ENCODE results near the gene ABHD17C.

DNA sequence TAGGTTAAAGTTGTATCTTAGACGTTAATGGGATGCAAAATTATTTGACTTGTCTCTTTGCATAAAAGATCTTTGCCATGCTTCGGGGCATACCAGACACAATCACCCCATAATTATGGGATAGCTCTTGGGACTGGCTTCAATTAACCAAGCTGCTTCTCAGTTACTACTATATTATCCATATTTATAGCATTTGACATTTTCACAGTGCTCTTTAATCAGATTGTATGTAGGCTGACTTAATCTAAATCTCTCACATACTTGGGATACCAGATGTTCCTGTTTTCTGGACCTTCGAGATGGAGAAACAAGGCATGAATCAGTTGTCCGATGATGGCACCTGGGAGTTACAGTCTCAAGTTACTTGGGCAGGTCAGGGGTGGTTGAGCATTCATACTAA is 27.2 kb upstream of the ABHD17C start:
- TF ChIP-seq, protein P1, sequence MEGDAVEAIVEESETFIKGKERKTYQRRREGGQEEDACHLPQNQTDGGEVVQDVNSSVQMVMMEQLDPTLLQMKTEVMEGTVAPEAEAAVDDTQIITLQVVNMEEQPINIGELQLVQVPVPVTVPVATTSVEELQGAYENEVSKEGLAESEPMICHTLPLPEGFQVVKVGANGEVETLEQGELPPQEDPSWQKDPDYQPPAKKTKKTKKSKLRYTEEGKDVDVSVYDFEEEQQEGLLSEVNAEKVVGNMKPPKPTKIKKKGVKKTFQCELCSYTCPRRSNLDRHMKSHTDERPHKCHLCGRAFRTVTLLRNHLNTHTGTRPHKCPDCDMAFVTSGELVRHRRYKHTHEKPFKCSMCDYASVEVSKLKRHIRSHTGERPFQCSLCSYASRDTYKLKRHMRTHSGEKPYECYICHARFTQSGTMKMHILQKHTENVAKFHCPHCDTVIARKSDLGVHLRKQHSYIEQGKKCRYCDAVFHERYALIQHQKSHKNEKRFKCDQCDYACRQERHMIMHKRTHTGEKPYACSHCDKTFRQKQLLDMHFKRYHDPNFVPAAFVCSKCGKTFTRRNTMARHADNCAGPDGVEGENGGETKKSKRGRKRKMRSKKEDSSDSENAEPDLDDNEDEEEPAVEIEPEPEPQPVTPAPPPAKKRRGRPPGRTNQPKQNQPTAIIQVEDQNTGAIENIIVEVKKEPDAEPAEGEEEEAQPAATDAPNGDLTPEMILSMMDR (optimal IDR thresholded peaks at IDR 0.05 in 1 of 3, IDR thresholded peaks at IDR 0.05 in 1 of 3, conservative IDR thresholded peaks at IDR 0.05 in 1 of 3; ENCODE audit: extremely low read depth in 1 of 3, insufficient read depth in 2 of 3, low read length in 3 of 3), result no peak
- TF ChIP-seq EZH2 (IDR thresholded peaks at IDR 0.05; ENCODE audit: low read length), result no peak

Data from keratinocyte (primary cell).